ENCODE results near the gene C11orf98. TPM values are rescaled to one million over a fixed set of nuclear protein-coding genes. Genes with fewer than 3 reads are reported as not detected.

Gene C11orf98
- 102 TPM for polyA plus RNA-seq (2013, experiment 1 of 2)
- polyA plus RNA-seq (2013, experiment 2 of 2) = 96.4 TPM

DNA sequence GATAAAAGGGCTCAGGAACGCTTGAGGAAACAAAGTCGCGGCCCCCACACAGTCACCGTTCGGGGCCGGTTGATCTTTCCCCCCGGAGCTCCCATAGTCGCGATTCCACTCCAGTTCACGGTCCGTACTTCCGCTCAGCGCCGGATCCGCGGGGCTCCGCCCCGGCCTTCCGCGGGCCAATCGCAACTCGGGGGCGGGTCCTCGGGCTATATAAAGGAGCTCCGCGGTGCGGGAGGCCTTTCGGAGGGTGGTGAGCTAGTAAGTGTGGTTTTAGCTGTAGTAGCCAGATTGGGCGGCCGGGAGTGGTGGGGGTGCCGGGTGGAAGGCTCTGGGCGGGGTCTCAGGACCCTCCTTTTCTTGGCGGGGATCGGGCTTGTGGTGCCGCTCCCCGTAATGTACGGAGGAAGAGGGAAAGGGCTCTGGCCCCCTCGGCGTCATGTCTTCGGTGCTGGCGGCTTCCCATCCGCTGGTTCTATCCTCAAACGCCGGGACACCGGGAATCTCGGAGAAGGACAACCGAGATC lies at the start of gene C11orf98, which contains the start of gene CSKMT:
C11orf98 (minus strand) TSS at position 136 of the 524 bp plus-strand sequence; CDS start at position 95, 41 bp downstream.
CSKMT (plus strand) TSS at position 238 of the 524 bp plus-strand sequence. CDS start 568 bp downstream, outside the sequence.
- peak within 1 kb of the TSS; percentile 91 for H3K27ac ChIP-seq (ENCODE audit: low read depth, low read length, severe bottlenecking)
- H3K36me3 ChIP-seq (ENCODE audit: control insufficient read depth, insufficient read depth, low read length) = peaks cover 45% of the 10 kb centered on the region
- 0% methylated on average over 35 to 41 of the region's 47 CpGs for WGBS, 2 experiments (ENCODE audit: insufficient coverage in 2 of 2)
- peaks cover 9% of the 10 kb centered on the region for H3K4me1 ChIP-seq (ENCODE audit: control insufficient read depth, insufficient read depth, low read length, poor library complexity, severe bottlenecking)
- peak within 1 kb of the TSS; percentile 82 for H3K4me3 ChIP-seq (ENCODE audit: extremely low read depth, insufficient read depth, low read length, poor library complexity, severe bottlenecking)
- H3K9me3 ChIP-seq (ENCODE audit: control insufficient read depth, low read length) = no peaks in the 10 kb centered on the region

DNA sequence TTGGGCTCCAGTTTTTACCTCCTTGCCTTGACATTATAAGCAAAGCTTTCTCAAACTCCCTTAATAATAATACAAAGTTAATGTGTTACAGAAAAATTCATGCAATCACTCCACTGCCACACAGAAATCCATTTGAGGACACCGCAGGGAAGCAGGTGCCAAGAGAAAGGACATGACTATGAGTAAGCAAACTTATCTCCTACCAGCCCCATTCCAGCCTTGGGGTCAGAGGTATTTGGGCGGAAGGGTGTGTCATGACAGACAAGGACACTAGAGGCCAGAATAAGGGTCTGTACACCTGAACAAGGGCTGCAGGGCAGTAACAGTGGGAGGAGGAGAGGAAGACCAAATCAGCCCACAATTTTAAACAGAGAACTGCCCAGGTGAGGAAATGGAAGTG lies 48.3 kb upstream of the C11orf98 start:
- Histone ChIP-seq H3K4me1 (ENCODE audit: control insufficient read depth, insufficient read depth, low read length, poor library complexity, severe bottlenecking) (no peaks in the 10 kb centered on the region), H3K27ac (ENCODE audit: low read depth, low read length, severe bottlenecking) (no peak overlapping the region), H3K9me3 (ENCODE audit: control insufficient read depth, low read length) (no peaks in the 10 kb centered on the region), H3K4me3 (ENCODE audit: extremely low read depth, insufficient read depth, low read length, poor library complexity, severe bottlenecking) (no peak overlapping the region), H3K36me3 (ENCODE audit: control insufficient read depth, insufficient read depth, low read length) (peaks cover 88% of the 10 kb centered on the region)
- no CpG with 5 or more reads among the region's 2 CpGs for WGBS, 2 experiments (ENCODE audit: insufficient coverage in 2 of 2)

DNA sequence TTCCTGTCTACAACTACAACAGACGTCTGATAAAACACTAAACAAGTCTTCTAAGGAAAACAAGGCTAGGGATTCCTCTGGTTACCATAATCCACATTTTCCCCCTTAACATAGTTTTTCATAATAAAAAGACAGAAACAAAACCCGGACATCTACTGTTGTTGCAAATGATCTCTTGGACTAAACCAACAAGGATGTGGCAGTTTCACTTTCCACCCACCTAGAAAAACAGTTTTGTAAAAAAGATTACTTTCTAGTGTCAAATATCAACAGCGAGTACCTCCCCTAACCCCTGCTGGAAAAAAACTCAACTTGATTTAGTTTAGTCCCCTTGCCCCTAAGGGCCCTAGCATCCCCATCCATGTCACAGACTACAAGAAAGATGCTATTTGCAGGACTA lies 47.9 kb upstream of the C11orf98 start:
- H3K36me3 ChIP-seq (ENCODE audit: control insufficient read depth, insufficient read depth, low read length) = peaks cover 88% of the 10 kb centered on the region
- H3K4me1 ChIP-seq (ENCODE audit: control insufficient read depth, insufficient read depth, low read length, poor library complexity, severe bottlenecking) = no peaks in the 10 kb centered on the region
- H3K27ac ChIP-seq (ENCODE audit: low read depth, low read length, severe bottlenecking) = no peak overlapping the region
- no peaks in the 10 kb centered on the region for H3K9me3 ChIP-seq (ENCODE audit: control insufficient read depth, low read length)
- no peak overlapping the region for H3K4me3 ChIP-seq (ENCODE audit: extremely low read depth, insufficient read depth, low read length, poor library complexity, severe bottlenecking)
- 93 to 95% methylated on average over 3 of the region's 3 CpGs for WGBS, 2 experiments (ENCODE audit: insufficient coverage in 2 of 2)

DNA sequence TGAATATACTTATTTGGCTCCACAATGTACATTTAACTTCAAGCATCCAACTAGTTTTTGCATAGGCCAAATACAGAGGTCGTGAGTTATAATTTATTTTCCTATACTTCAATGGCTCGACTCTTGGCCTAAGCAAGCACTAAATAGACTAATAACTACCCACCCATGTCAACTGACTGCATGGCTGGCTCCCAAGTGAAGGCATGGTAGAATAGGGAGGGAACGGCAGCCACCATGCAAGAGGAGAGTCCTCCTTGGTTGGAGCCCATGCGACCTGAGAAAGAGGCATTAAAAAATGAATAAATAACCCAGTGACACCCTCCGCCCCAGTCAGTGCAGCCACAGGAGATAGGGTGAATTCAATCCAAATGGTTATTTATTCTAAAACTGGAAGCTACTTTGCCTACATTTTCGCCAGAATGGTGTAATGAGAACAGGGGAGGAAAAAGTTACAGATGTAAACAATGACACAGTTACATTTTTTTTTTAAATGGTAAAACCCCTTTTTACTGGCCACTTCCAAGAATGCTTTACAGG lies 47.3 kb upstream of the C11orf98 start:
- no peak overlapping the region for H3K4me3 ChIP-seq (ENCODE audit: extremely low read depth, insufficient read depth, low read length, poor library complexity, severe bottlenecking)
- WGBS, 2 experiments (ENCODE audit: insufficient coverage in 2 of 2) = 96 to 100% methylated on average over 4 to 5 of the region's 6 CpGs
- no peak overlapping the region for H3K27ac ChIP-seq (ENCODE audit: low read depth, low read length, severe bottlenecking)
- H3K36me3 ChIP-seq (ENCODE audit: control insufficient read depth, insufficient read depth, low read length) = peaks cover 86% of the 10 kb centered on the region
- peaks cover 3% of the 10 kb centered on the region for H3K4me1 ChIP-seq (ENCODE audit: control insufficient read depth, insufficient read depth, low read length, poor library complexity, severe bottlenecking)
- H3K9me3 ChIP-seq (ENCODE audit: control insufficient read depth, low read length) = no peaks in the 10 kb centered on the region

DNA sequence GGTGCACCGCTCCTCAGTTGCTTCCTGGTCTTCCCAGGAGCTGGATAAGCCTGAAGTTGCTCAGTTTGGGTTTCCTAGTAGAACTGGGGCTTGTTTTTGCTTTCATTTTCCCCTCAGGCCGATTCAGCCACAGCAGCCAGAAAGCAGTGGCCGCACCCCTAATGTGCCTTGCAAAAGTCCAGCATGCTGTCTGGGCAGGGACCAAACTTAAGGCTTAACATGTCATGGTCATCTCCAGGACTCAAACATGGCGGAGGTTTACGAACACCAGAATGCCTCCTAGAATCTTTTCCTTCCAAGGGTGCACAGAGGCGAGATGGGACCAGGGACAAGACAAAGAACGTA lies 45.0 kb upstream of the C11orf98 start:
- H3K9me3 ChIP-seq (ENCODE audit: control insufficient read depth, low read length) = no peaks in the 10 kb centered on the region
- H3K36me3 ChIP-seq (ENCODE audit: control insufficient read depth, insufficient read depth, low read length) = peaks cover 66% of the 10 kb centered on the region
- peaks cover 3% of the 10 kb centered on the region for H3K4me1 ChIP-seq (ENCODE audit: control insufficient read depth, insufficient read depth, low read length, poor library complexity, severe bottlenecking)
- H3K4me3 ChIP-seq (ENCODE audit: extremely low read depth, insufficient read depth, low read length, poor library complexity, severe bottlenecking) = peak overlapping the region; percentile 21
- 88% methylated on average over 7 of the region's 7 CpGs for WGBS, 2 experiments (ENCODE audit: insufficient coverage in 2 of 2)
- H3K27ac ChIP-seq (ENCODE audit: low read depth, low read length, severe bottlenecking) = peak overlapping the region; percentile 98

DNA sequence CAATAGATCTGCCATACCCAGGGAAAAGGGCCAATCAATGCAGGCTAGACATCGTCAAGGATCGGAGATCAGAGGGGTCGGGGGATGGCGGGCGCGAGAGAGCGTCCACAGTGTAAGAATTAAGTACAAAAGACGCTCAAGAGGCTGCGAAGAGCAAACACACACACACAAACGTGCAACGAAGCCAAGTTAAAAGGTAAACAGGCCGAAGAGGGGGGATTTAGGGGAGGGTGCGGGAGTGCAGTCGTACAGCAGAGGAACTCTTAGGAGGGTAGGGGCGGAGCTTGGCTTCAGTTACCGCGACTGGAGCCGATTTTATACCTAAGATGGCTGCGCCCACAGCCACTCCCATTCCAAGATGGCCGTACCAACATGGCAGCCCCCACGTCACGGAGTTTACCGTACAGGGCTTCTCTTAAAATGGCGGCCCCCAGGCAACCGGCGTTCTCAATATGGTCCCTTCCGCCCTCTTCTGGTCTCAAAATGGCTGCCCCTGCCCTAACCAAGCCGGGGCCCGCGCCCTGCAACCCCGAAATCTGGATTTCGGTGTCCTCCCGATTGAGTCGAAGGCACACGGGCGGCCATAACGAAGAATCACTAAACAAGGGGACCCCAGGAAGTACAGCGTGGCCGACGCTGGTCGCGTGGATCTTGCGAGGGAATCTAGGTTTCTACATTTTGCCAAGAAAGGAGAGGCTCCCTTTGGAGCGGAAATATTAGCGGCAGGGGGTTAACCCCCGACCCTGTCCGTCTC lies 44.4 kb upstream of the C11orf98 start:
- peak overlapping the region; percentile 35 for H3K4me3 ChIP-seq (ENCODE audit: extremely low read depth, insufficient read depth, low read length, poor library complexity, severe bottlenecking)
- peaks cover 3% of the 10 kb centered on the region for H3K4me1 ChIP-seq (ENCODE audit: control insufficient read depth, insufficient read depth, low read length, poor library complexity, severe bottlenecking)
- H3K27ac ChIP-seq (ENCODE audit: low read depth, low read length, severe bottlenecking) = peak overlapping the region; percentile 98
- 16 to 17% methylated on average over 42 to 45 of the region's 47 CpGs for WGBS, 2 experiments (ENCODE audit: insufficient coverage in 2 of 2)
- H3K9me3 ChIP-seq (ENCODE audit: control insufficient read depth, low read length) = no peaks in the 10 kb centered on the region
- peaks cover 66% of the 10 kb centered on the region for H3K36me3 ChIP-seq (ENCODE audit: control insufficient read depth, insufficient read depth, low read length)

DNA sequence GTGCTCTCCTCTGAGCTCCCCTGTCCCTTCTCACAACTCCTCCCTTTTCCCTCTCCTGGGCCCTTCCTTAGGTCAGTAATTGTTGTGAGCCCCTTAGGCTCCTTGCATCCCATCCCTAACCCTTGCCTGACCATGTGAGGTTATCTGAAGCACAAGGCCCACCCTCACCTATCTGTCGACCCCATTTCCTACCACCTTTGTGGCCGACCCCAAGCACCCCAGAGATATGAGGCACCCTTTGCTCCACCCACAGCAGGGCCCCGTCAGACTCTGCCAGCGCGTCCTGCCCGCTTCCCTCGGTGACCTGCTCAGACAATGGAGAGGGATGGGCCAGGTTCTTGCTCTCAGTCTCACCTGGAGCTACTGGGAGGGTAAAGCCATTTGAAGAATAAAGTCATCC lies 43.8 kb upstream of the C11orf98 start:
- peaks cover 63% of the 10 kb centered on the region for H3K36me3 ChIP-seq (ENCODE audit: control insufficient read depth, insufficient read depth, low read length)
- peak overlapping the region; percentile 35 for H3K4me3 ChIP-seq (ENCODE audit: extremely low read depth, insufficient read depth, low read length, poor library complexity, severe bottlenecking)
- H3K9me3 ChIP-seq (ENCODE audit: control insufficient read depth, low read length) = no peaks in the 10 kb centered on the region
- peak overlapping the region; percentile 98 for H3K27ac ChIP-seq (ENCODE audit: low read depth, low read length, severe bottlenecking)
- WGBS, 2 experiments (ENCODE audit: insufficient coverage in 2 of 2) = 53 to 54% methylated on average over 3 to 7 of the region's 7 CpGs
- peaks cover 3% of the 10 kb centered on the region for H3K4me1 ChIP-seq (ENCODE audit: control insufficient read depth, insufficient read depth, low read length, poor library complexity, severe bottlenecking)

DNA sequence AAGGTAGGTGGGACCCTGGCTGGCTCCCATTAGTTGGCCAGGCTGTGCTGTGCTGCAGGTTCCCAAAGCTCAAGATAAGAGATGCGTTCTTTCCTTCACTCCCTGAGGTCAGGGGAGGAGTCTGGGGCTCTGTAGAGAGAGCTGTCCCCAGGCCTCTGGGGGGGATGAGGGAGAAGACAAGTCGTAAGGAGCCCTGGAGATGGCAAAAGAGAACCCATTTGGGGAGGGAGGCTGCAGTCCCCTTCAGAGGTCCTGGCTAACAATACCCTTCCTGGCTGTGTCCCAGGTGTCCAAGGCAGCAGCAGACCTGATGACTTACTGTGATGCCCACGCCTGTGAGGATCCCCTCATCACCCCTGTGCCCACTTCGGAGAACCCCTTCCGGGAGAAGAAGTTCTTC lies 43.4 kb upstream of the C11orf98 start:
- H3K36me3 ChIP-seq (ENCODE audit: control insufficient read depth, insufficient read depth, low read length) = peaks cover 60% of the 10 kb centered on the region
- no peak overlapping the region for H3K4me3 ChIP-seq (ENCODE audit: extremely low read depth, insufficient read depth, low read length, poor library complexity, severe bottlenecking)
- peaks cover 3% of the 10 kb centered on the region for H3K4me1 ChIP-seq (ENCODE audit: control insufficient read depth, insufficient read depth, low read length, poor library complexity, severe bottlenecking)

DNA sequence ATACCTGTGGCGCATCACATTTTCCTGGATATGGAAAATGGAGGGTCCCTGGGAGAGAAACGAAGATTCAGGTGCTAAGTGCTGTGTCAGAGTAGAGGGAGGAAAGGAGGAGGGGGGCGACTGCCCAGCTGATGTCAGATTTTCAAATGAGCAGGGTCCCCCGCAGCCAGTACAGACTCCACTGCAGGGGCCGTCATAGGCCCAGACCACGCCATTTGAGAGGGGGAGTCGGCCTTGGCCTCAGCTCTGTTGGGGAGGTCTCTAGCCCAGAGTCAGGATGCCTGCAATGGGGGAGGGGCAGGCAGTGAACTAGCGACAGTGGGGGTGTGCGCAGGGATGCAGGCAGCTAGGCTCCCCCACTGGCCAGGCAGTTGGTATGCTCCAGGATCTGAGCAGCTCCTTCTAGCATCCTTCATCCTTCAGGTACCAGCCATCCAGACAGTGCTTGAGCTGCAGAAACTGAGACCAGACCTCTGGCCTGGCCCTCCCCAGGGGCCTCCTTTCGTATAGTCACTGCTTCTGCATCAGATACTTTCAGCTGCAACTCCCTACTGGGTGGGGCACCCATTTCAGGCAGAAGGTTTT lies 42.4 kb upstream of the C11orf98 start, which contains the start of the genes BSCL2 and GNG3:
BSCL2 (minus strand) TSS at position 148 of the 585 bp plus-strand sequence. CDS start 229 bp downstream, outside the sequence.
GNG3 (plus strand) TSS at position 400 of the 585 bp plus-strand sequence. CDS start 620 bp downstream, outside the sequence.
- peak within 1 kb of the TSS; percentile 92 for H3K27ac ChIP-seq (ENCODE audit: low read depth, low read length, severe bottlenecking)
- H3K36me3 ChIP-seq (ENCODE audit: control insufficient read depth, insufficient read depth, low read length) = peaks cover 60% of the 10 kb centered on the region
- no peaks in the 10 kb centered on the region for H3K9me3 ChIP-seq (ENCODE audit: control insufficient read depth, low read length)
- WGBS, 2 experiments (ENCODE audit: insufficient coverage in 2 of 2) = 10 to 11% methylated on average over 7 to 9 of the region's 10 CpGs
- H3K4me3 ChIP-seq (ENCODE audit: extremely low read depth, insufficient read depth, low read length, poor library complexity, severe bottlenecking) = peak within 1 kb of the TSS; percentile 51
- H3K4me1 ChIP-seq (ENCODE audit: control insufficient read depth, insufficient read depth, low read length, poor library complexity, severe bottlenecking) = peaks cover 3% of the 10 kb centered on the region

More for the DNA sequence above, 43.4 kb upstream of the C11orf98 start:
- WGBS, 2 experiments (ENCODE audit: insufficient coverage in 2 of 2) = 91 to 93% methylated on average over 4 to 5 of the region's 5 CpGs
- no peaks in the 10 kb centered on the region for H3K9me3 ChIP-seq (ENCODE audit: control insufficient read depth, low read length)
- peak overlapping the region; percentile 98 for H3K27ac ChIP-seq (ENCODE audit: low read depth, low read length, severe bottlenecking)

DNA sequence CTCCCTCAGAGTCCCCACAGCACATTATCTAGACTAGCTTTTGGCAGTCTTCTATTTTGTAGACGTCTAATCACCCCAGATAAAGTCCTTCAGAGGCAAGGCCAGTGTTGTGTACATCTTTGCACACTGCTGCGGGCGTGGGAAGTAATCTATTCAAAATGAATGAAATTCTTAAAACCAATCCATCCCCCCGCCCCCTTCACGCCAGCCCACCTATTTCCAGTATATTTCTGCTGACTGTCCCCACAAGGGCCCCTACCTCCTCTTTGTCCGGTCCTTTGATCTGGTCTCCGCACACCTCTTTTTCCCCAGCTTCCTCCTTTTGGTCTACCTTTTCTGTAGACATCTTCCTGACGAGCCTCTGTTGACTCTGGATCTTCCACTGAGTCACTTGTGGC lies 41.8 kb upstream of the C11orf98 start:
- Histone ChIP-seq H3K36me3 (ENCODE audit: control insufficient read depth, insufficient read depth, low read length) (peaks cover 60% of the 10 kb centered on the region), H3K9me3 (ENCODE audit: control insufficient read depth, low read length) (no peaks in the 10 kb centered on the region), H3K4me3 (ENCODE audit: extremely low read depth, insufficient read depth, low read length, poor library complexity, severe bottlenecking) (peak overlapping the region; percentile 51), H3K4me1 (ENCODE audit: control insufficient read depth, insufficient read depth, low read length, poor library complexity, severe bottlenecking) (peaks cover 3% of the 10 kb centered on the region), H3K27ac (ENCODE audit: low read depth, low read length, severe bottlenecking) (peak overlapping the region; percentile 92)
- 12 to 15% methylated on average over 5 to 6 of the region's 8 CpGs for WGBS, 2 experiments (ENCODE audit: insufficient coverage in 2 of 2)
